Measurements from ENCODE around the gene AGRN.
"Not testable (repeated sequence)": the region's sequence is repeated elsewhere in the genome, so short reads cannot be mapped to it uniquely, and the experiment has no call there.

The AGRN gene

DNA sequence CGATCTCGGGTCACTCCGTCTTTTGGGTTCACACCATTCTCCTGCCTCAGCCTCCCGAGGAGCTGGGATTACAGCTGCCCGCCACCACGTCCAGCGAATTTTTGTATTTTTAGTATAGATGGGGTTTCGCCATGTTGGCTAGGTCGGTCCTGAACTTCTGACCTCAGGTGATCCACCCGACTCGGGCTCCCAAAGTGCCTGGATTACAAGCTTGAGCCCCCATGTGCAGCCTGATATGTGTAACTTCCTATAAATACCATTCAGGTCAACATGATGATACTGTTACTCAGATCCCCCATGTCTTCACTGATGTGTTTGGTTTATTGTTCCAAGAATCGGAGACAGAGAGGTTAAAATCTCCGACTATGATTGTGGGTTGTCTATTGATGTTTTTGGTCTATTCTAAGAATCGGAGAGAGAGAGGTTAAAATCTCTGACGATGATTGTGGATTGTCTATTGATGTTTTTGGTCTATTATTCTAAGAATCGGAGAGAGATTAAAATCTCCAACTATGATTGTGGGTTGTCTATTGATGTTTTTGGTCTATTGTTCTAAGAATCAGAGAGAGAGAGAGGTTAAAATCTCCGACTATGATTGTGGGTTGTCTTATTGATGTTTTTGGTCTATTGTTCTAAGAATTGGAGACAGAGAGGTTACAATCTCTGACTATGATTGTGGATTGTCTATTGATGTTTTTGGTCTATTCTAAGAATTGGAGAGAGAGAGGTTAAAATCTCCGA lies 78.9 kb downstream of the AGRN start:
- no peak for DNase-seq

DNA sequence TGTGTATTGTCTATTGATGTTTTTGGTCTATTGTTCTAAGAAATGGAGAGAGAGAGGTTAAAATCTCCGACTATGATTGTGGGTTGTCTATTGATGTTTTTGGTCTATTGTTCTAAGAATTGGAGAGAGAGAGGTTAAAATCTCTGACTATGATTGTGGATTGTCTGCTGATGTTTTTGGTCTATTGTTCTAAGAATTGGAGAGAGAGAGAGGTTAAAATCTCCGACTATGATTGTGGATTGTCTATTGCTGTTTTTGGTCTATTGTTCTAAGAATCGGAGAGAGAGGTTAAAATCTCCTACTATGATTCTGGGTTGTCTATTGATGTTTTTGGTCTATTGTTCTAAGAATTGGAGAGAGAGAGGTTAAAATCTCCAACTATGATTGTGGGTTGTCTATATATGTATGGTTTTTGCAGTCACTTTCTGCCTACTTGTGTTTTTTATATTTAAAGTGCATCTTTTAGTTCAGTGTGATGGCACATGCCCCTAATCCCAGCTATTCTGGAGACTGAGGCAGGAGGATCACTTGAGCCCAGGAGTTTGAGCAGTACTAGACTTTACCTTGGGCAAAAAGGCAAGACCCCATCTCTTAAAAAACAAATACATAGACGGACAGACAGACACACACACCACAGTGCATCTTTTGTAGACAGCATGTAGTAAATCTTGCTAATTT lies 79.7 kb downstream of the AGRN start:
- DNase-seq = no peak

DNA sequence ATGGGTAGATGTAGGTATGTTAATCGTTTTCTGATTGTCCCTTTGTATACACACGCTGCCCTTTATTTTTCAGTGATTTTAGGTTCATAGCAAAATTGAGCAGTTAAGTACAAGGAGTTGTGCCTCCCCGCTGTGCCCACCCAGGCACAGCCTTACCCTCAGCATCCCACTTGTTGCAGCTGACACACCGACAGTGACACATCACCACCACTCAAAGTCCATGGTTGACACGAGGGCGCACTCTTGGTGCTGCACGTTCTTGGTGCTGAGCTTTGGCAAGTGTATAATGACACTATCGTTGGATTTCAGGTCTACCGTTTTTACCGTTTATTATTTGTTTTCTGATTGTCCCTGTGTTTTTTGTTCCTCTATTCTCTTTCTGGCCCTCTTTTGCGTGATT lies 80.4 kb downstream of the AGRN start:
- no peak for DNase-seq

DNA sequence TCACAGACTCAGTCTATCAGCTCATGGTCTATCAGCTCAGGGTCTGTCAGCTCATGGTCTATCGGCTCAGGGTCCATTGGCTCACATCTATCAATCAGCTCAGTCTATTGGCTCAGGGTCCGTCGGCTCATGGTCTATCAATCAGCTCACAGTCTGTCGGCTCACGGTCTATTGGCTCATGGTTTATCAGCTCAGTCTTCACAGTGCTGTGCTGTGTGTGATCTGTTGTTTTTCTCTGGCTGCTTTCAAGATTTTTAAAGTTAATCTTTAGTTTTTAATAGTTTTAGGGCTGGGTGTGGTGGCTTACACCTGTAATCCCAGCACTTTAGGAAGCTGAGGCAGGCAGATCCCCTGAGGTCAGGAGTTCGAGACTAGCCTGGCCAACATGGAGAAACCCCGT lies 81.6 kb downstream of the AGRN start:
- no peak for DNase-seq

DNA sequence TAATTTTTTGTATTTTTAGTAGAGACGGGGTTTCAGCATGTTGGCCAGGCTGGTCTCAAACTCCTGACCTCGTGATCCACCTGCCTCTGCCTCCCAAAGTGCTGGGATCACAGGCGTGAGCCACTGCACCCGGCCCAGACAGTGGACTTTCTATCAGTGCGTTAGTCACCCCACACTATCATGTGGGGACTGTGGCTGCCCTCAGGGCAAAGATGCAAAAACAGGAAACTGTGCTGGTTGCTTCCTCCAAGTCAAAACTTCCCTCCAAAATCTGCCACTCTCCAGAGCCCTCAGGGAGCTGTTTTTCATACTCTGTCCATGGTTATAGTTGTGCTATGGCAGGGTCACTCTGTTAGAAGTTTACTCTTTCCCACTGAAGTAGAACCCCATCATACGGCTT lies 84.2 kb downstream of the AGRN start:
- DNase-seq = not testable (repeated sequence)
